Measurements from ENCODE around the gene SPRY4.
A peak's percentile ranks its signal among the peaks of the same experiment; 100 is the strongest.
"Not testable (repeated sequence)": the region's sequence is repeated elsewhere in the genome, so short reads cannot be mapped to it uniquely, and the experiment has no call there.

Gene SPRY4

GRCh38 chr5:142324871-142325724 lies at the start of gene SPRY4:
Gene SPRY4 (minus strand): TSS chr5:142325021. CDS start chr5:142315108, 9,913 bp downstream.
- peak; percentile 94 for DNase-seq

DNA sequence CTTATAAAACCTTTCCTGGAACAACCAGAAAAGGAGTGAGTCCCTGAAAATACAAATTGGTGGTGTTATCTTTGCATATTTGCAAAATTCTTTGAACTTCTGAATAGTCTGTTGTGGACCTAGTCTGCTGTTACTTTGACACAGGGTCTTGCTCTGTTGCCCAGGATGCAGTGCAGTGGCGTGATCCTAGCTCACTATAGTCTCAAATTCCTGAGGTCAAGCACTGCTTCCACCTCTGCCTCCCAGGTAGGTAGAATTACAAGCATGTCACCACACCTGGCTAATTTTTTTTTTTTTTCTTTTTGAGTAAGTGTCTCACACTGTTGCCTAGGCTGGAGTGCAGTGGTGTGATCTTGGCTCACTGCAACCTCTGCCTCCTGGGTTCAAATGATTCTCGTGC lies 43.7 kb upstream of the SPRY4 start:
- no peak for DNase-seq

DNA sequence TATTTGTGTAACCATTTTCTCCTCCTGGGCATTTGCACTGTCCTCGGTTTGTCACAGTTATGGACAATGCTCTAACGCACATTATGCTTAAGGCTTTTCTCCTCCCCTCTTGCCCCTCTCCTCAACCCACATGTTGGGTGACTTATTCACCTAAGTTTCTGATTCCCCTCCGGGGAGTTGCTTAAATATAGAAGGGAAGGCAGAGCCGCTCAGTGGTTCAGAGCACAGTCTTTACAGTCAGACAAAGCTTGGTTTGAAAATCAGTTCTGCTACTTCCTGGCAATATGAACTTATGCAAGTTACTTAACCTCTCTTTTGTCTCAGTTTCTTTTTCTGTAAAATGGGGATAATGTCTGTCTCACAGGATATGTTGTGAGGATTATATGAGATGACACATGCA lies 41.2 kb upstream of the SPRY4 start:
- no peak for DNase-seq

DNA sequence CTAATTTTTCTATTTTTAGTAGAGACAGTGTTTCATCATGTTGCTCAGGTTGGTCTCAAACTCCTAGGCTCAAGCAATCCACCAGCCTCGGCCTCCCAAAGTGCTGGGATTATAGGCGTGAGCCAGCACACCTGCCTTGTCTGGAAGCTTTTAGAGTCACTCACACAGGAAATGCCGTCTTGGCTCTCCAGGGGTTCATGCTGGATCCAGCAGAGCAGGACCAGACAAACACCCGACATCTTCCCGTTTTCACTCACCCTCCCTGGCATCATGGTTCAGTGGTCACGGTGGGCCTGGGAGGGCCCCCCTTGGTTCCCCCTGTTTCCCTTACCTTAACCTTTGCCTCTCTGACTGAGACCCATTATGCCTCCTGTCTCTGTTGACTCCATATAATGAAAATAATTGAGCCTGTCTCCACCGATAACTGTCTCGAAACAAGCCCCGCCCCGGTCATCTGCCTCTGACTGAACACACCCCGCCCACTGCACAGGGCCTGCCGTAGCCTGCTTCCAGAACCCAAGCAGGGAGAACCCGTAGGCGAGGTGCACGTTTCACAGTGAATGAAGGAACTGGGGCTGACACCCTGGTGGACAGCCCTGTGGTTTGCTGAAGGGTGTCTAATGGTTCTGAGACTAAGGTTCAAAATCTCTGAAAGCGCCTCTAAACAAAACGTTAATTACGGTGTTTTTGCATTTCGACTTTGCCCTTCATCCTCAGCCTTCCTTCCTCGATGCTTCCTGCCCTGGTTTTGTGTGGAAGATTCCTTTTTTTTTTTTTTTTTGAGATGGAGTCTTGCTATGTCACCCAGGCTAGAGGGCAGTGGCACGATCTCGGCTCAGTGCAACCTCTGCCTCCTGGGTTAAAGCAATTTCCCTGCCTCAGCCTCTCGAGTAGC lies 39.7 kb upstream of the SPRY4 start:
- DNase-seq: peak; percentile 11

GRCh38 chr5:142363619-142363963 lies 38.8 kb upstream of the SPRY4 start:
- DNase-seq: no peak

GRCh38 chr5:142362193-142362592 lies 37.4 kb upstream of the SPRY4 start:
- not testable (repeated sequence) for DNase-seq

DNA sequence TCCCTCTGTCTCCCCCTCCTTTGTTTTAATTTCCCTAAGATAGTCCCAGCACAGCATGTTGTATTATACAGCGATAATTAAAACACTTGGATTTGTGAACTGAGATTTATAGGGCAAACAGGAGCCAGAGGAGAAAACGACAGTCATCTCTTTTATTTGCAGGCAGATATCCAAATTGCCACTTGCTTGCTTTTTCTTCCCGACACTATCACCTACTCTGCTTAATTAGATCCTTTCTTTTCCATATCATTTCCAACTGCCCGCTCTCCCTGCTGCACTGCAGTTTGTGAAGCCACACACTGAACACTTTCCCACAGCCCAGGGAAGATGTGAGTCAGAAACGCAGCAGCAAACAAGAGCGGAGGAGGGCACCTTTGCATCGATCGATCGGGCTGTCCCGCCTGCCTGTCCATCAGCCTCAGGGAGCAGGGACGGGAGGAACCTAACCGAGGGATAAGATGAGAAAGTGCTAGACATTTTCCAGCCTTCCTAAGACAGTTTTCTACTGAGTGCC lies 35.8 kb upstream of the SPRY4 start:
- DNase-seq: no peak

DNA sequence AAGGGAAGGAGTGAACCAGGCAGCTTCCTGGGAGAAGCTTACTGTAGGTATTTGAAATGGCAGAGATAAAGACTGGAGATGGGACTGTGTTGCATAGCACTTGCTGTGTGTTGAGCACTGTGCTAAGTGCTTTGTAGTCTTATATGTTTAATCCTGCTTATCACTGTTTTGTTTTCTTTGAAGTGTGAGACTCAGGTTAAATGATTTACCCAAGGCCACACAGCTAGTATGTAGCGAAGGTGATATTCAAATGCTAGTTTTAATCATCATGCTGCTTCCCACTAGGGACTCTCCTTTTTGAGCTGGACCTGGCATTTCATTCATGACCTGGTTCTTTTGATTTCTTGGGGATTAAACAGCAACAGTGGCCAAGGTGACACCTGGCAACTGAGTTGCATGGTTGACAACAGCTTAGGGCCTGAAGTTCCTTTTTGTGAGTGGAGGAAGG lies 35.3 kb upstream of the SPRY4 start:
- no peak for DNase-seq

- no peak for DNase-seq
These were observed 33.8 kb upstream of the SPRY4 start for GRCh38 chr5:142358648-142359047.

DNA sequence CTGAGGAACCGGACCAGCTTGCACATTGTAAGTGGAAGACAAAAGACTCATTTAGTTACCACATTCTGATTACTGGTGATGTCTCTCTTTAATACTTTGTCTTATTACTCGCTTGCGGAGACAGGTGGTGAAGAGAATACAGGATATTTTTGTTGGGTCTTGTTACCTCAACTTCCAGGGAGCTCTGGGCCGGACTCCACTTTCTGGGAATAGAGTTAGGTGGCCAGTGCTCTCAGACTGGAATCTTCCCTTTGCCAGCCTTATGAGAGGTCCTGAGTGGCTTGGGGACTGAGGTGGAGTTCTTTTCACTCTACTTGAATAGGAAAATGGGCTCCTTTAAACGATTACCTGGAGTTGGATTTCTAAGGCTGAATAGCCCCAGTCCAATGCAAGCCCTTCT lies 33.3 kb upstream of the SPRY4 start:
- DNase-seq: no peak

GRCh38 chr5:142357469-142358090 lies 32.8 kb upstream of the SPRY4 start:
- DNase-seq: no peak

DNA sequence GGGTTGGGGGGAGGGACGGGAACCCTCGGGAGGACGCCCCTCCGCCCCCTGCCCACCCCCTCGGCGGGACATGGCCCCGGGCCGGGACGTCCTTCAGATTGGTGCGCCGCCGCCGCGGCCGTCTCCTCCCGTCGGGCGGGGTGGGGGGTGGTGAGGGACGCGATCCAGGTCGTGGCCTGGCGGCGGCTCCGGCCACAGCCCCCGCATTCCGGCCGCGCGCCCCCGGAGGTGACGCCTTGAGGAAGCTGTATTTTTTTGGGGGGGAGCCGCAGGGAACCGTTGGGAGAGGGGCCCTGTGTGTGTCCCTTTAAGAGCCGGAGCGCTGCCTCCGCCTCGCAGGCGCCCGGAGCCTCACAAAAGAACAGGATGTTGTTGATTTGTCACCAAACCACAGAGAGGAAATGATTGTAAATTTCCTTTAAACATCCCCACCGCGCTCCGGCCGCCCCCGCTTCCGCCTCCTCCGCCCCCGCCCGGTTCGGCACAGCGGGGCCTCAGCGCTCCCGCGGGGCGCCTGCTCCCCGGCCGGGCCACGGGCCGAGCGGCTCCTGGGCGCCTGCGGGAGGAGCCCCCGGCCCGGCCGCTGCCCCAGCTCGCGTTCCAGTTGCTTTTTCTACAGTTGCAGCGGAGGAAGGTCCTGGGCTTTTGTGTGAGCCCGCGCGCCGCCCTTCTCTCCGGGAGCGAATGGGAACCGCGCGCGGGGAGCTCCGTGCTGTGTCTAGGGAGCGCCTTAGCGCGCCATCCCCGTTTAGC lies 32.1 kb upstream of the SPRY4 start:
- peak; percentile 69 for DNase-seq

DNA sequence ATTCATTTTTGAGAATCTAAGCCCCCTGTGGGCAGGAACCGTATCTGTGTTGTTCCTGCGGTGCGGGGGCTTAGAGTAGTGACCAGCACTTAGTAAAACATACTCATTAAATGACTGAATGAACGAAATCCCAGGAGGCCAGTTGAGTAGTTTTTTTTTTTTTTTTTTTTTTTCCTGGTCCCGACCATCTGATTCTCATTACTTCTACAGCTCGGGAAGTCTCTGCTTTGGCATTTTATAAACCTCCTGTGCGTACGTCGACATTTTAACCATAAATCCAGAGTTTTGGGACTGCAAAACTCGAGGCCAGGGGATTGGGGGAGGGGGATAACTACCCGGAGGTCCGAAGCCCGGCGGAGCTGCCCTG lies 31.5 kb upstream of the SPRY4 start:
- no peak for DNase-seq

DNA sequence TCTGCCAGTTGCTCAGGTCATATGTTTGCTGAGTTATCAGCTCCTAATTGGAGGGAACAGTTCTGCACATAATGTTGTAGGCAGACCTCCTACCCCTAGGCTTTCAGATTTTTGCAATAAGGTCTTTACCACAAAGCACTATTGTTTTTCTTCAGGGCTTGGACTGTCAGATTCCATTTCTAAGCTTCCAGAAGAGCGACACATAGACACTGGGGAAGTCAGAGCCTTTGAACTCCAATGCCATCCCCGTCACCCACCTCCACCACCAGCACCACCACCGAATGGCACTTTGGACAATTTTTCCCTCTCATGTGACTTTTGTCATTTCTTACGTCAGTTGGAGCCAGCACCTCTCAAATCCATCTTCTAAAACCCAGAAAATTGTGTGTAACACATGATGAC lies 28.3 kb upstream of the SPRY4 start:
- DNase-seq: no peak

DNA sequence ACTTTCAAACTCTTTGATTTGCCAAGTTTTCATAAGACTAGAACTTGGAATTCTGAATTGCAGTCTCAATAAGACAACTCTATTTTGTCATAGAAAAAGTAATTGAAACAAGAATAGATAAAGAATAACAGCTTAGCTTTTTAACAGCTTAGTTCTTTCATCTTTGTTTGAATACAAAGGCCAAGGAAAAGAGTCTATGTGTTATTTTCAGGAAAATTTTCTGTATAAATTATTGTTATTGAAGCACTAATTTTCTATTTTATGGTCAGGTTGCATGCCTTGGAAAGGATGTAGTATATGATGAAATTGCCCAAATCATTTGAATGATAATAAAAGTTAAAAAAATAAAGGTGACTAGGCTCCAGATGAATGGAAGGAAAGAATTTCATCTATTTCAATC lies 25.2 kb upstream of the SPRY4 start:
- DNase-seq: no peak

GRCh38 chr5:142346706-142347105 lies 21.9 kb upstream of the SPRY4 start:
- no peak for DNase-seq

GRCh38 chr5:142344915-142345314 lies 20.1 kb upstream of the SPRY4 start:
- not testable (repeated sequence) for DNase-seq

DNA sequence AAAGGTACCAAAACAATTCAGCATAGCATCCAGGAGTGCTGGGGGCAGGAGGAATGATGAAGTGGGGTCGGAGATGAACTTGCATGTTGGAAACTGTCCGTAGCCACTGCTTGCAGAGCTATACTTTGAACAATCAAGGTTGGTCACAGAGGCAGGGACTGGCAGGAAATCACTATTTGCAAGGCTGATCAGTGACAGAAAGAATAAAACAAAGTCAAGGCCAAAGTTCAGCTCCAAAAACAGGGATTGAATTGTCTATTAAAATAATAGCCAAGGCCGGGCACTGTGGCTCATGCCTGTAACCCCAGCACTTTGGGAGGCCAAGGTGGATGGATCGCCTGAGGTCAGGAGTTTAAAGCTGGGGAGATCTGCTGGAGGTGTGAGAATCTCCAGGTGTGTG lies 18.7 kb upstream of the SPRY4 start:
- DNase-seq: no peak

DNA sequence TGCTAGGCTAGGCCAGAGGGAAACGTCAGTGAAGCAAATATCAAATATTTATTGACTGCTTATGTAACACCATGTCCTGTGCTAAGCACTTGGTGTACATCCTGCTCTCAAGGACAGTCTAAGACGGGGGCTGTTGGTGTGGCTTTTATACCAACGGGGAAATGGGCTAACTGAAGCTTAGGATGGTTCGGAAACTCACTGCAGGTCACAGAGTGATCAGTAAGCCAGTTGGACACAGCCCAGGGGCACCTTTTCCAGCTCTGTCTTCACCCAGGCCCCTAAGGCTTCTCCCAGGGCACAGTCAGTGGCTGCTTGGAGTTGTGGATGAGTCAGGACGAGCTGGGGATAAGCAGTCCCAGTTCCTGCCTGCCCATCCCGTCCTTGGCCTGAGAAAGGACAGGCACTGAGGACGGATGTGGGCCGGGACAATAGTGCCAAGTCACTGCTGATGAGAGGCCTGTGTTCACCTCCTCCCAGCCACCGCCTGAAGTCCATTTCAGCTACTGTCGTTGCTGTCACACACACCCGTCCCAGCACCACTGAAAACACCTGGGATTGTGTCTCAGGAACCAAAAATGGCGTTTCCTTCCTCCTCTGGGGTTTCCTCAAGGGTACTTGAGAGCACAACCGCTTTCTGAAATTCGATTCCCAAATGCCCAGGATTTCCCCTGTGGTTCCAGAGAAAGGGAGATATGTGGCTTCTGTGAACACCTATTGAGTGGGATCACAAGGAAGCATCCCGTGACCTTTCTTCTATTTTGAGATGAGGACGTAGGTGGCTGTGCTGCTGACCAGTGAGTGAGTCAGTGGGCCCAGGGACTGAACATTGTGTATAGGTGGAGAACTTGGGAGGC lies 17.5 kb upstream of the SPRY4 start:
- DNase-seq: no peak

DNA sequence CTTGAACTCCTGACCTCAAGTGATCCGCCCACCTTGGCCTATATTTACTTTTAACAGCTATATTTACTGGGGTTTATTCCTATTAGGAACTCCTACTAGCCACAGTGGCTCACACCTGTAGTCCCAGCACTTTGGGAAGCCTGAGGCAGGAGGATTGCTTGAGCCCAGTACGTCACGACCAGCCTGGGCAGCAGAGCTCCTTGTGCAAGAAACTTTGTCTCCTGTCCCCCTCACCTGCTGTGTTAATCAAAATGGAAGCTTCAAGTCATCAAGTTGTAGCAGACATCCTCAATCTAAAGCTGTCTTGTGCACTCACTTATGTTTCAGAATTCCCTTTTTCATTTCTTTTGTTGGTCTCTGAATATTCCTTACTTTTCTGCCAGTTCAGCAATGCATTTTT lies 15.0 kb upstream of the SPRY4 start:
- DNase-seq: no peak

GRCh38 chr5:142334538-142334937 lies 9.7 kb upstream of the SPRY4 start:
- DNase-seq: no peak

- not testable (repeated sequence) for DNase-seq
These were observed 8.9 kb upstream of the SPRY4 start for GRCh38 chr5:142333749-142334148.
